ENCODE results near the gene MAPK9. TPM values are rescaled to one million over a fixed set of nuclear protein-coding genes. Genes with fewer than 3 reads are reported as not detected.
A peak's percentile ranks its signal among the peaks of the same experiment; 100 is the strongest.

Gene MAPK9
- total and polyA plus RNA-seq, 9 of the 15 experiments (the other 6 are each of a cell fraction or from before 2014, with no cell fraction given), result 4.8 to 58.0 (median 29.9) TPM

GRCh38 chr5:180294411-180294810, 2.5 kb upstream of the MAPK9 start:
- POLR2A ChIA-PET, result interaction anchor here (0.6 kb wide), 1 partner anchor 155 kb away, joined by 3 read pairs; no protein-coding TSS in a partner anchor
- no TSS peak for BruUV-seq (replicated peaks)
- Histone ChIP-seq H3K27me3 (ENCODE audit: control insufficient read depth in 2 of 2, insufficient read depth in 2 of 2, low read length in 2 of 2) (no peaks in the 10 kb centered on the region), H3K4me1 (replicated peaks in 1 of 2; ENCODE audit: control insufficient read depth in 2 of 2, insufficient read depth in 2 of 2, low read length in 2 of 2) (peaks cover 13 to 35% of the 10 kb centered on the region in 2 experiments; a peak in 4 of 5 replicates), H3K9me3 (replicated peaks; ENCODE audit: control insufficient read depth, insufficient read depth, low read depth, low read length) (no peaks in the 10 kb centered on the region), H3K36me3 (ENCODE audit: control insufficient read depth, insufficient read depth, low read length) (no peaks in the 10 kb centered on the region; the same call in 2 of the 3 replicates), H3K9ac (ENCODE audit: insufficient read depth in 1 of 2, low read depth in 2 of 2, low read length in 2 of 2) (peak overlapping the region in 1 of 2 experiments; percentile 41; a peak in 1 of 4 replicates), H3K27ac (ENCODE audit: extremely low read depth, low read depth, low read length) (no peak overlapping the region), H3K9me1 (ENCODE audit: control insufficient read depth, insufficient read depth, low read length) (no peaks in the 10 kb centered on the region), H2AFZ (ENCODE audit: low read depth, low read length) (no peak overlapping the region), H4K20me1 (replicated peaks; ENCODE audit: control insufficient read depth, insufficient read depth, low read length) (peaks cover 14% of the 10 kb centered on the region), H3K4me3 (no peak overlapping the region), H3K79me2 (ENCODE audit: control insufficient read depth, insufficient read depth, low read length) (peaks cover 25% of the 10 kb centered on the region), H3K4me2 (ENCODE audit: insufficient read depth, low read length) (no peak overlapping the region)
- CTCF ChIA-PET (ENCODE audit: low intra/inter-chr PET ratio), result interaction anchor here (1.6 to 2.3 kb wide), 4 partner anchors 34 to 376 kb away, joined by 11 to 15 read pairs (median 12); no protein-coding TSS in a partner anchor
- DNase-seq (ENCODE audit: extremely low read depth in 1 of 4, low spot score in 3 of 4) (no peak), FAIRE-seq (no peak), ATAC-seq (no peak)
- in situ Hi-C loops (cut with MboI) (no loop called here), intact Hi-C loops (cut with micrococcal nuclease) (loop anchor here (10.0 kb wide), 1 partner anchor 90 kb away; the partner anchor contains the start of gene RASGEF1C)
- WGBS (ENCODE audit: insufficient coverage, low coverage, missing lambda C conversion rate), result 90% methylated on average over 5 of the region's 7 CpGs
- TF ChIP-seq ESRRA (IDR thresholded peaks at IDR 0.05; ENCODE audit: borderline replicate concordance, low read depth) (no peak), ZNF184 (CRISPR knock-in tag; IDR thresholded peaks at IDR 0.05) (no peak), MED1 (CRISPR knock-in tag; IDR thresholded peaks at IDR 0.05; ENCODE audit: borderline replicate concordance) (no peak), ETV1 (tag; conservative IDR thresholded peaks at IDR 0.05; ENCODE audit: low read depth) (no peak), THRA (IDR thresholded peaks at IDR 0.05) (no peak), HSF4 (CRISPR knock-in tag; IDR thresholded peaks at IDR 0.05; ENCODE audit: borderline replicate concordance) (no peak), ZFP30 (CRISPR knock-in tag; IDR thresholded peaks at IDR 0.05; ENCODE audit: borderline replicate concordance) (no peak), MCM3 (IDR thresholded peaks at IDR 0.05) (no peak), FOXM1 (IDR thresholded peaks at IDR 0.05; ENCODE audit: low read depth) (no peak), FOXM1 (CRISPR knock-in tag; IDR thresholded peaks at IDR 0.05; ENCODE audit: low read depth) (no peak)

All from K562 (cell line).